Measurements from ENCODE around the gene RAB3IL1. TPM values are rescaled to one million over a fixed set of nuclear protein-coding genes. Genes with fewer than 3 reads are reported as not detected.

RAB3IL1 gene
- total and polyA plus RNA-seq, 9 of the 15 experiments (the other 6 are each of a cell fraction or from before 2014, with no cell fraction given) = 0.15 to 42.6 (median 15.5) TPM

DNA sequence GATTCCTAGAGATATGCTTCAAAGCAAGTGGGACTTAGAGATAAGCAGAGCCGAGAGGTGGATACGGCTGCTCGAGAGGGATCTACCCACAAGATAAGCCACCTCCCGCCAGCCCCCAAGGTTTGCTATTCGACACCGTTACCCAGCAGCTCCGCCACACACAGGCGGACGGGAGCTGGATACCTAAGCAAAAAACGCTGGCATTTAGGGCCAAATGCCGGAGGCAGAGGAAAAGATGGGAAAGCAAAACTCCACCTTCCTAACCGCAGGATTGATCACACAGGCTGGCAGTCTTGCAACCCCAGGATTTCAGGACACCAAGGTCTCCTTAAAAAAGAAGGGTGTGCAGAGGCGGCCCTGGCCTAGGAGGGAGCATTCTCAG lies 49.4 kb upstream of the RAB3IL1 start (continued):
- TF ChIP-seq TCF7 (IDR thresholded peaks at IDR 0.05; ENCODE audit: borderline replicate concordance) = peak; percentile 89; the same call in 1 of the 2 replicates
- peak; percentile 87 for TF ChIP-seq PML (IDR thresholded peaks at IDR 0.05; ENCODE audit: low read length)
- no peak for TF ChIP-seq TBP (optimal IDR thresholded peaks at IDR 0.05; ENCODE audit: low read depth, low read length)
- no peak for TF ChIP-seq TEAD2 (tag; IDR thresholded peaks at IDR 0.05)
- TF ChIP-seq TOE1 (IDR thresholded peaks at IDR 0.05; ENCODE audit: borderline replicate concordance) = no peak
- no peak for TF ChIP-seq TOE1 (CRISPR knock-in tag; IDR thresholded peaks at IDR 0.05; ENCODE audit: borderline replicate concordance, low read depth)
- no peak for TF ChIP-seq ETS2 (tag; IDR thresholded peaks at IDR 0.05; ENCODE audit: borderline replicate concordance, poor library complexity, severe bottlenecking)
- no peak for TF ChIP-seq KDM1A (IDR thresholded peaks at IDR 0.05)
- TF ChIP-seq, protein P1, sequence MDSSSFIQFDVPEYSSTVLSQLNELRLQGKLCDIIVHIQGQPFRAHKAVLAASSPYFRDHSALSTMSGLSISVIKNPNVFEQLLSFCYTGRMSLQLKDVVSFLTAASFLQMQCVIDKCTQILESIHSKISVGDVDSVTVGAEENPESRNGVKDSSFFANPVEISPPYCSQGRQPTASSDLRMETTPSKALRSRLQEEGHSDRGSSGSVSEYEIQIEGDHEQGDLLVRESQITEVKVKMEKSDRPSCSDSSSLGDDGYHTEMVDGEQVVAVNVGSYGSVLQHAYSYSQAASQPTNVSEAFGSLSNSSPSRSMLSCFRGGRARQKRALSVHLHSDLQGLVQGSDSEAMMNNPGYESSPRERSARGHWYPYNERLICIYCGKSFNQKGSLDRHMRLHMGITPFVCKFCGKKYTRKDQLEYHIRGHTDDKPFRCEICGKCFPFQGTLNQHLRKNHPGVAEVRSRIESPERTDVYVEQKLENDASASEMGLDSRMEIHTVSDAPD (CRISPR knock-in tag; IDR thresholded peaks at IDR 0.05) = no peak
- TF ChIP-seq, protein P2, sequence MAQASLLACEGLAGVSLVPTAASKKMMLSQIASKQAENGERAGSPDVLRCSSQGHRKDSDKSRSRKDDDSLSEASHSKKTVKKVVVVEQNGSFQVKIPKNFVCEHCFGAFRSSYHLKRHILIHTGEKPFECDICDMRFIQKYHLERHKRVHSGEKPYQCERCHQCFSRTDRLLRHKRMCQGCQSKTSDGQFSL (CRISPR knock-in tag; IDR thresholded peaks at IDR 0.05) = no peak
- TF ChIP-seq, protein P2 (tag; IDR thresholded peaks at IDR 0.05) = no peak
- no peak for TF ChIP-seq MAFG (tag; conservative IDR thresholded peaks at IDR 0.05)
- no peak for TF ChIP-seq KDM2B (CRISPR knock-in tag; IDR thresholded peaks at IDR 0.05)
- TF ChIP-seq, protein P3, sequence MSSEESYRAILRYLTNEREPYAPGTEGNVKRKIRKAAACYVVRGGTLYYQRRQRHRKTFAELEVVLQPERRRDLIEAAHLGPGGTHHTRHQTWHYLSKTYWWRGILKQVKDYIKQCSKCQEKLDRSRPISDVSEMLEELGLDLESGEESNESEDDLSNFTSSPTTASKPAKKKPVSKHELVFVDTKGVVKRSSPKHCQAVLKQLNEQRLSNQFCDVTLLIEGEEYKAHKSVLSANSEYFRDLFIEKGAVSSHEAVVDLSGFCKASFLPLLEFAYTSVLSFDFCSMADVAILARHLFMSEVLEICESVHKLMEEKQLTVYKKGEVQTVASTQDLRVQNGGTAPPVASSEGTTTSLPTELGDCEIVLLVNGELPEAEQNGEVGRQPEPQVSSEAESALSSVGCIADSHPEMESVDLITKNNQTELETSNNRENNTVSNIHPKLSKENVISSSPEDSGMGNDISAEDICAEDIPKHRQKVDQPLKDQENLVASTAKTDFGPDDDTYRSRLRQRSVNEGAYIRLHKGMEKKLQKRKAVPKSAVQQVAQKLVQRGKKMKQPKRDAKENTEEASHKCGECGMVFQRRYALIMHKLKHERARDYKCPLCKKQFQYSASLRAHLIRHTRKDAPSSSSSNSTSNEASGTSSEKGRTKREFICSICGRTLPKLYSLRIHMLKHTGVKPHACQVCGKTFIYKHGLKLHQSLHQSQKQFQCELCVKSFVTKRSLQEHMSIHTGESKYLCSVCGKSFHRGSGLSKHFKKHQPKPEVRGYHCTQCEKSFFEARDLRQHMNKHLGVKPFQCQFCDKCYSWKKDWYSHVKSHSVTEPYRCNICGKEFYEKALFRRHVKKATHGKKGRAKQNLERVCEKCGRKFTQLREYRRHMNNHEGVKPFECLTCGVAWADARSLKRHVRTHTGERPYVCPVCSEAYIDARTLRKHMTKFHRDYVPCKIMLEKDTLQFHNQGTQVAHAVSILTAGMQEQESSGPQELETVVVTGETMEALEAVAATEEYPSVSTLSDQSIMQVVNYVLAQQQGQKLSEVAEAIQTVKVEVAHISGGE (CRISPR knock-in tag; IDR thresholded peaks at IDR 0.05) = no peak; a peak in 1 of 6 replicates
- TF ChIP-seq MCM5 (IDR thresholded peaks at IDR 0.05; ENCODE audit: low read depth) = no peak
- TF ChIP-seq FOXA3 (CRISPR knock-in tag; conservative IDR thresholded peaks at IDR 0.05 in 1 of 2, IDR thresholded peaks at IDR 0.05 in 1 of 2) = no peak
- TF ChIP-seq HOXB6 (CRISPR knock-in tag; IDR thresholded peaks at IDR 0.05; ENCODE audit: borderline replicate concordance) = no peak
- no peak for TF ChIP-seq SAFB2 (IDR thresholded peaks at IDR 0.05; ENCODE audit: borderline replicate concordance, low read depth, low read length, severe bottlenecking)
- no peak for TF ChIP-seq SMARCA5 (IDR thresholded peaks at IDR 0.05)
- TF ChIP-seq, protein P4, sequence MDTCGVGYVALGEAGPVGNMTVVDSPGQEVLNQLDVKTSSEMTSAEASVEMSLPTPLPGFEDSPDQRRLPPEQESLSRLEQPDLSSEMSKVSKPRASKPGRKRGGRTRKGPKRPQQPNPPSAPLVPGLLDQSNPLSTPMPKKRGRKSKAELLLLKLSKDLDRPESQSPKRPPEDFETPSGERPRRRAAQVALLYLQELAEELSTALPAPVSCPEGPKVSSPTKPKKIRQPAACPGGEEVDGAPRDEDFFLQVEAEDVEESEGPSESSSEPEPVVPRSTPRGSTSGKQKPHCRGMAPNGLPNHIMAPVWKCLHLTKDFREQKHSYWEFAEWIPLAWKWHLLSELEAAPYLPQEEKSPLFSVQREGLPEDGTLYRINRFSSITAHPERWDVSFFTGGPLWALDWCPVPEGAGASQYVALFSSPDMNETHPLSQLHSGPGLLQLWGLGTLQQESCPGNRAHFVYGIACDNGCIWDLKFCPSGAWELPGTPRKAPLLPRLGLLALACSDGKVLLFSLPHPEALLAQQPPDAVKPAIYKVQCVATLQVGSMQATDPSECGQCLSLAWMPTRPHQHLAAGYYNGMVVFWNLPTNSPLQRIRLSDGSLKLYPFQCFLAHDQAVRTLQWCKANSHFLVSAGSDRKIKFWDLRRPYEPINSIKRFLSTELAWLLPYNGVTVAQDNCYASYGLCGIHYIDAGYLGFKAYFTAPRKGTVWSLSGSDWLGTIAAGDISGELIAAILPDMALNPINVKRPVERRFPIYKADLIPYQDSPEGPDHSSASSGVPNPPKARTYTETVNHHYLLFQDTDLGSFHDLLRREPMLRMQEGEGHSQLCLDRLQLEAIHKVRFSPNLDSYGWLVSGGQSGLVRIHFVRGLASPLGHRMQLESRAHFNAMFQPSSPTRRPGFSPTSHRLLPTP (IDR thresholded peaks at IDR 0.05; ENCODE audit: borderline replicate concordance, extremely low read depth, insufficient read length) = no peak

Data from K562 (cell line).